Stomach (tissue), 4 donors: ENCODE results near the gene CTSA.

Source experiments
- EP300 ChIP-seq: sonication (generic); formaldehyde crosslinking; IDR thresholded peaks from one replicate; pipeline ENCODE4 v1.6.1; 2017; ENCODE audit warnings: antibody characterized with exemption
- POLR2A ChIP-seq, 4 donors: fragments of 450-650 bp; IDR thresholded peaks; one replicate each; pipeline ENCODE4 v1.6.1; 2016; ENCODE audit warnings: antibody characterized with exemption in 4 of 4, control low read depth in 2 of 4, mild to moderate bottlenecking in 1 of 4, moderate library complexity in 1 of 4
- TF ChIP-seq, protein P1 (sequence below), 7 experiments: fragments of 450-650 bp in 4 of 7; fragments of 200-600 bp in 3 of 7; sonication (generic) in 3 of 7; IDR thresholded peaks; one replicate each; pipeline ENCODE4 v1.5.1; 2016 to 2019; ENCODE audit warnings: antibody characterized with exemption in 7 of 7, control low read depth in 2 of 7, mild to moderate bottlenecking in 1 of 7

DNA sequence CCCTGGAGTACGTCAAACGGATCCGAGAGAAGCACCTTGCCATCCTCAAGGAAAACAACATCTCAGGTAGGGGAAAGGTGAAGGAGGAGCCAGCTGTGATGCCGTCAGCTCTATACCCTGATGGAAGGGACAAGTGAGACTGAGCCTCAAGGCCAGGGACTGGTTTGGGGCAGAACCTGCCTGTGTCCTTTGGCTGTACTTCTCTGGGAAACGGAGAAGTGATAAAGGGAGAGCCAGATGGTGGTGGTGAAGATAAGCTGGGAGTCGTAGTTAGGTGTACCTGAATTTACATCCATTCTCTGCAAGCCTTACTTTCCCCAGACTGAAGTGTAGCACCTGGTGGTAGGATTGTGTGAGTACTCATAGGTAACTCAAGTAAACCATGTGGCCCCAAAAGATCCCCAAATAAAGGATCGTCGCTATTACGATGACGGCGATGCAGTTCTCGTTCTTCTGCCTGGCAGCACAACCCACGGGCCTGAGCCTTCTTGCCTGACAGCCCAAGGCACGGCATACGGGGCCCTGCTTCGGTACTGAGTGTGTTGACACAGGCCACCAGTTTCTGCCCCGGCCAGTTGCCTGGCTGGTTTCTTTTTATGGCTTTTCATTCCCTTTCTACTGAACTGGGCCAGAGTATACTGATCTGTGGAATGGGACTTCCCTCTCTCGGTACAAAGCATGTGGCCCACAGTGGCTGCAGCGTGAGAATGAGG lies 54.0 kb downstream of the CTSA start:
- TF ChIP-seq, protein P1, sequence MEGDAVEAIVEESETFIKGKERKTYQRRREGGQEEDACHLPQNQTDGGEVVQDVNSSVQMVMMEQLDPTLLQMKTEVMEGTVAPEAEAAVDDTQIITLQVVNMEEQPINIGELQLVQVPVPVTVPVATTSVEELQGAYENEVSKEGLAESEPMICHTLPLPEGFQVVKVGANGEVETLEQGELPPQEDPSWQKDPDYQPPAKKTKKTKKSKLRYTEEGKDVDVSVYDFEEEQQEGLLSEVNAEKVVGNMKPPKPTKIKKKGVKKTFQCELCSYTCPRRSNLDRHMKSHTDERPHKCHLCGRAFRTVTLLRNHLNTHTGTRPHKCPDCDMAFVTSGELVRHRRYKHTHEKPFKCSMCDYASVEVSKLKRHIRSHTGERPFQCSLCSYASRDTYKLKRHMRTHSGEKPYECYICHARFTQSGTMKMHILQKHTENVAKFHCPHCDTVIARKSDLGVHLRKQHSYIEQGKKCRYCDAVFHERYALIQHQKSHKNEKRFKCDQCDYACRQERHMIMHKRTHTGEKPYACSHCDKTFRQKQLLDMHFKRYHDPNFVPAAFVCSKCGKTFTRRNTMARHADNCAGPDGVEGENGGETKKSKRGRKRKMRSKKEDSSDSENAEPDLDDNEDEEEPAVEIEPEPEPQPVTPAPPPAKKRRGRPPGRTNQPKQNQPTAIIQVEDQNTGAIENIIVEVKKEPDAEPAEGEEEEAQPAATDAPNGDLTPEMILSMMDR (IDR thresholded peaks at IDR 0.05) = no peak
- no peak for TF ChIP-seq EP300
- no peak for TF ChIP-seq POLR2A (IDR thresholded peaks at IDR 0.05)
